HepG2 (cell line): ENCODE data around the gene PLCB1. TPM values are rescaled to one million over a fixed set of nuclear protein-coding genes. Genes with fewer than 3 reads are reported as not detected.

Experiments used
- BRD4 ChIP-seq: sonication (generic); formaldehyde crosslinking; IDR thresholded peaks from 2 replicates; pipeline ENCODE4 v1.4.0; 2020; ENCODE audit warnings: missing genetic modification reagents
- EHMT2 ChIP-seq: fragments of 200-600 bp; sonication (generic); IDR thresholded peaks from 2 replicates; pipeline ENCODE4 v1.7.0; 2017; ENCODE audit warnings: antibody characterized with exemption, low read depth, low read length, borderline replicate concordance
- HOXD1 ChIP-seq: sonication (generic); formaldehyde crosslinking; IDR thresholded peaks from 2 replicates; pipeline ENCODE4 v1.5.0; 2020; ENCODE audit warnings: missing genetic modification reagents
- JUNB ChIP-seq: sonication (generic); formaldehyde crosslinking; IDR thresholded peaks from 2 replicates; pipeline ENCODE4 v1.8.0; 2022; ENCODE audit warnings: missing genetic modification reagents, mild to moderate bottlenecking, borderline replicate concordance
- KAT7 ChIP-seq: IDR thresholded peaks from 2 replicates; pipeline ENCODE4 v1.6.1; 2018; ENCODE audit warnings: borderline replicate concordance, missing compliant biosample characterization
- MEF2D ChIP-seq: sonication (generic); formaldehyde crosslinking; IDR thresholded peaks from 2 replicates; pipeline ENCODE4 v1.5.1; 2020; ENCODE audit warnings: mild to moderate bottlenecking, missing genetic modification reagents
- NAIF1 ChIP-seq: sonication (generic); formaldehyde crosslinking; IDR thresholded peaks from 2 replicates; pipeline ENCODE4 v1.5.0; 2020; ENCODE audit warnings: mild to moderate bottlenecking, missing genetic modification reagents, borderline replicate concordance
- RXRB ChIP-seq: IDR thresholded peaks from 2 replicates; pipeline ENCODE4 v1.6.1; 2016; ENCODE audit warnings: borderline replicate concordance, missing genetic modification reagents, missing compliant biosample characterization
- SALL2 ChIP-seq: sonication (generic); formaldehyde crosslinking; IDR thresholded peaks from 2 replicates; pipeline ENCODE4 v1.8.1; 2023; ENCODE audit warnings: mild to moderate bottlenecking, missing genetic modification reagents, inconsistent platforms
- SNAI1 ChIP-seq: sonication (generic); formaldehyde crosslinking; IDR thresholded peaks from 2 replicates; pipeline ENCODE4 v1.5.0; 2020; ENCODE audit warnings: mild to moderate bottlenecking, missing genetic modification reagents, borderline replicate concordance
- TCF7L2 ChIP-seq: IDR thresholded peaks from 2 replicates; pipeline ENCODE4 v1.6.1; 2011; ENCODE audit warnings: mild to moderate bottlenecking, low read depth, low read length, moderate library complexity
- U2AF2 ChIP-seq: fragments of 200-400 bp; formaldehyde crosslinking; IDR thresholded peaks from 2 replicates; pipeline ENCODE4 v1.6.1; 2017; ENCODE audit warnings: low read depth, mild to moderate bottlenecking, low read length
- ZKSCAN1 ChIP-seq: fragments of 150-350 bp; IDR thresholded peaks from 2 replicates; pipeline ENCODE4 v1.6.1; 2014; ENCODE audit warnings: low read length
- ZNF772 ChIP-seq: sonication (generic); formaldehyde crosslinking; IDR thresholded peaks from 2 replicates; pipeline ENCODE4 v1.5.0; 2020; ENCODE audit warnings: mild to moderate bottlenecking, missing genetic modification reagents
- ZNF781 ChIP-seq: sonication (generic); formaldehyde crosslinking; IDR thresholded peaks from 2 replicates; pipeline ENCODE4 v1.5.1; 2020; ENCODE audit warnings: borderline replicate concordance, mild to moderate bottlenecking, missing genetic modification reagents; ENCODE audit errors: not compliant biosample characterization
- polyA plus RNA-seq, 8 experiments: library from polyadenylated mRNA; depleted of rRNA in 3 of 8; stranded (reverse) in 7 of 8; unstranded in 1 of 8; fragments of >200 nt; fragmentation: Illumina TruSeq in 4 of 8; extraction: Trizol in 4 of 8; gene quantifications; 2 replicates each; pipeline versions ENCODE4 v1.2.1 to v1.2.3, GENCODE V29; 2011 to 2016; ENCODE audit warnings: low read depth in 4 of 8, missing spikeins in 1 of 8, mixed read lengths in 1 of 8; ENCODE audit not compliant: insufficient read depth in 1 of 8
- total RNA-seq, 5 experiments: library from RNA; depleted of rRNA; stranded (reverse); fragments of >200 nt; fragmentation: Illumina TruSeq; extraction: Trizol; gene quantifications; 2 replicates each; pipeline ENCODE4 v1.2.3, GENCODE V29; 2016; ENCODE audit warnings: low read depth in 1 of 5
- TF ChIP-seq, protein P1 (sequence below): sonication (generic); formaldehyde crosslinking; IDR thresholded peaks from 2 replicates; pipeline ENCODE4 v1.5.1; 2020; ENCODE audit warnings: mild to moderate bottlenecking, missing genetic modification reagents, moderate library complexity
- TF ChIP-seq, protein P2 (sequence below): sonication (generic); formaldehyde crosslinking; IDR thresholded peaks from 2 replicates; pipeline ENCODE4 v1.4.0; 2020; ENCODE audit warnings: missing genetic modification reagents
- TF ChIP-seq, protein P3 (sequence below): sonication (generic); formaldehyde crosslinking; IDR thresholded peaks from 2 replicates; pipeline ENCODE4 v1.8.0; 2022; ENCODE audit warnings: mild to moderate bottlenecking, missing genetic modification reagents, borderline replicate concordance
- TF ChIP-seq, protein P4 (sequence below): sonication (generic); formaldehyde crosslinking; IDR thresholded peaks from 2 replicates; pipeline ENCODE4 v1.5.1; 2020; ENCODE audit warnings: mild to moderate bottlenecking, missing genetic modification reagents, borderline replicate concordance

PLCB1 gene
- total and polyA plus RNA-seq, 2 of the 13 experiments (the other 11 are each of a cell fraction or from before 2014, with no cell fraction given), result 42.4 to 55.9 TPM

DNA sequence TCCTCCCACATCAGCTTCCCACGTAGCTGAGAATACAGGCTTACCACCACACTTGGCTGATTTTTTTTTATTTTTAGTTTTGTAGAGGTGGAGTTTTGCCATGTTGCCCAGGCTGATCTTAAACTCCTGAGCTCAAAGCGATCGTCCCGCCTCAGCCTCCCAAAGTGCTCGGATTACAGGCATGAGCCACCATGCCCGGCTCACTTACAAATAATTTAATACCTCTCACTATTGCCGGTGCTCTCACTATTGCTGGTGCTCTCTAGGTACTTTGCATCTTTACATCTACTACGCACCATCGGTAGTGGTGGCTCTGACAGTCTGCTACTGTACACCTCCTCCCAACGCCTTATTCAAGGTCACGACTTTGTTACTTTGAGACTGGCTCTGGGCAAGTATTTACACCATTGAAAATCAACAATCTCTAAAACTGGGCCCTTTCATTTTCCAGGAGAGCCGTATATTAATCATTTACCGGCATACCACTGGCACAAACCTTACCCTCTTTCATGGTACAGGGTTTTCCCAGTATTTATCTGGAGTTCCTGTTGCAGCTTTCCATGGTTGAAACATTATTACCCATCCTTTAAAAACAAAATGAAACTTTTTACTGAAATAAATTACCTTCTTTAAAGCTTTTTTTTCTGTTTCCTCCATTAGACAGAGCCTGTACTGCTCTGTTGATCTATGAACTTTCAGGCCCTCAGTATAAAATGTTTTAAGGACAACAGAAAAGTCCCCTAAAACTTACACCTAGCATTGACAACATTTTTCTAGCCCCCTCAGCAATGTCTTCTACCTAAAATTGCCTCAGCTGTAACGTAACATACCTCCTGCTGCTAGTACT lies 677.3 kb downstream of the PLCB1 start (continued):
- TF ChIP-seq ZNF781 (no peak), SALL2 (CRISPR knock-in tag) (peak; percentile 43; the same call in 1 of the 2 replicates), NAIF1 (CRISPR knock-in tag) (peak; percentile 22; the same call in 1 of the 2 replicates), ZKSCAN1 (no peak), SNAI1 (no peak), TCF7L2 (no peak), MEF2D (CRISPR knock-in tag) (peak; percentile 81; the same call in 1 of the 2 replicates), RXRB (CRISPR knock-in tag) (peak; percentile 88; the same call in 1 of the 2 replicates), HOXD1 (CRISPR knock-in tag) (0 out of 2 replicates have a peak, but pooled peaks have one; percentile 15), ZNF772 (CRISPR knock-in tag) (0 out of 2 replicates have a peak, but pooled peaks have one; percentile 61), JUNB (CRISPR knock-in tag) (no peak), BRD4 (CRISPR knock-in tag) (peak; percentile 37; the same call in 1 of the 2 replicates), EHMT2 (peak; percentile 83), KAT7 (CRISPR knock-in tag) (0 out of 2 replicates have a peak, but pooled peaks have one; percentile 26), U2AF2 (no peak)
- TF ChIP-seq, protein P1, sequence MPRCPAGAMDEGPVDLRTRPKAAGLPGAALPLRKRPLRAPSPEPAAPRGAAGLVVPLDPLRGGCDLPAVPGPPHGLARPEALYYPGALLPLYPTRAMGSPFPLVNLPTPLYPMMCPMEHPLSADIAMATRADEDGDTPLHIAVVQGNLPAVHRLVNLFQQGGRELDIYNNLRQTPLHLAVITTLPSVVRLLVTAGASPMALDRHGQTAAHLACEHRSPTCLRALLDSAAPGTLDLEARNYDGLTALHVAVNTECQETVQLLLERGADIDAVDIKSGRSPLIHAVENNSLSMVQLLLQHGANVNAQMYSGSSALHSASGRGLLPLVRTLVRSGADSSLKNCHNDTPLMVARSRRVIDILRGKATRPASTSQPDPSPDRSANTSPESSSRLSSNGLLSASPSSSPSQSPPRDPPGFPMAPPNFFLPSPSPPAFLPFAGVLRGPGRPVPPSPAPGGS, result 0 out of 2 replicates have a peak, but pooled peaks have one; percentile 57
- TF ChIP-seq, protein P2, sequence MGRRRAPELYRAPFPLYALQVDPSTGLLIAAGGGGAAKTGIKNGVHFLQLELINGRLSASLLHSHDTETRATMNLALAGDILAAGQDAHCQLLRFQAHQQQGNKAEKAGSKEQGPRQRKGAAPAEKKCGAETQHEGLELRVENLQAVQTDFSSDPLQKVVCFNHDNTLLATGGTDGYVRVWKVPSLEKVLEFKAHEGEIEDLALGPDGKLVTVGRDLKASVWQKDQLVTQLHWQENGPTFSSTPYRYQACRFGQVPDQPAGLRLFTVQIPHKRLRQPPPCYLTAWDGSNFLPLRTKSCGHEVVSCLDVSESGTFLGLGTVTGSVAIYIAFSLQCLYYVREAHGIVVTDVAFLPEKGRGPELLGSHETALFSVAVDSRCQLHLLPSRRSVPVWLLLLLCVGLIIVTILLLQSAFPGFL, result no peak
- TF ChIP-seq, protein P3, sequence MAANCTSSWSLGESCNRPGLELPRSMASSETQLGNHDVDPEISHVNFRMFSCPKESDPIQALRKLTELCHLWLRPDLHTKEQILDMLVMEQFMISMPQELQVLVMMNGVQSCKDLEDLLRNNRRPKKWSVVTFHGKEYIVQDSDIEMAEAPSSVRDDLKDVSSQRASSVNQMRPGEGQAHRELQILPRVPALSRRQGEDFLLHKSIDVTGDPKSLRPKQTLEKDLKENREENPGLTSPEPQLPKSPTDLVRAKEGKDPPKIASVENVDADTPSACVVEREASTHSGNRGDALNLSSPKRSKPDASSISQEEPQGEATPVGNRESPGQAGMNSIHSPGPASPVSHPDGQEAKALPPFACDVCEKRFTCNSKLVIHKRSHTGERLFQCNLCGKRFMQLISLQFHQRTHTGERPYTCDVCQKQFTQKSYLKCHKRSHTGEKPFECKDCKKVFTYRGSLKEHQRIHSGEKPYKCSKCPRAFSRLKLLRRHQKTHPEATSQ, result peak; percentile 39
- TF ChIP-seq, protein P4, sequence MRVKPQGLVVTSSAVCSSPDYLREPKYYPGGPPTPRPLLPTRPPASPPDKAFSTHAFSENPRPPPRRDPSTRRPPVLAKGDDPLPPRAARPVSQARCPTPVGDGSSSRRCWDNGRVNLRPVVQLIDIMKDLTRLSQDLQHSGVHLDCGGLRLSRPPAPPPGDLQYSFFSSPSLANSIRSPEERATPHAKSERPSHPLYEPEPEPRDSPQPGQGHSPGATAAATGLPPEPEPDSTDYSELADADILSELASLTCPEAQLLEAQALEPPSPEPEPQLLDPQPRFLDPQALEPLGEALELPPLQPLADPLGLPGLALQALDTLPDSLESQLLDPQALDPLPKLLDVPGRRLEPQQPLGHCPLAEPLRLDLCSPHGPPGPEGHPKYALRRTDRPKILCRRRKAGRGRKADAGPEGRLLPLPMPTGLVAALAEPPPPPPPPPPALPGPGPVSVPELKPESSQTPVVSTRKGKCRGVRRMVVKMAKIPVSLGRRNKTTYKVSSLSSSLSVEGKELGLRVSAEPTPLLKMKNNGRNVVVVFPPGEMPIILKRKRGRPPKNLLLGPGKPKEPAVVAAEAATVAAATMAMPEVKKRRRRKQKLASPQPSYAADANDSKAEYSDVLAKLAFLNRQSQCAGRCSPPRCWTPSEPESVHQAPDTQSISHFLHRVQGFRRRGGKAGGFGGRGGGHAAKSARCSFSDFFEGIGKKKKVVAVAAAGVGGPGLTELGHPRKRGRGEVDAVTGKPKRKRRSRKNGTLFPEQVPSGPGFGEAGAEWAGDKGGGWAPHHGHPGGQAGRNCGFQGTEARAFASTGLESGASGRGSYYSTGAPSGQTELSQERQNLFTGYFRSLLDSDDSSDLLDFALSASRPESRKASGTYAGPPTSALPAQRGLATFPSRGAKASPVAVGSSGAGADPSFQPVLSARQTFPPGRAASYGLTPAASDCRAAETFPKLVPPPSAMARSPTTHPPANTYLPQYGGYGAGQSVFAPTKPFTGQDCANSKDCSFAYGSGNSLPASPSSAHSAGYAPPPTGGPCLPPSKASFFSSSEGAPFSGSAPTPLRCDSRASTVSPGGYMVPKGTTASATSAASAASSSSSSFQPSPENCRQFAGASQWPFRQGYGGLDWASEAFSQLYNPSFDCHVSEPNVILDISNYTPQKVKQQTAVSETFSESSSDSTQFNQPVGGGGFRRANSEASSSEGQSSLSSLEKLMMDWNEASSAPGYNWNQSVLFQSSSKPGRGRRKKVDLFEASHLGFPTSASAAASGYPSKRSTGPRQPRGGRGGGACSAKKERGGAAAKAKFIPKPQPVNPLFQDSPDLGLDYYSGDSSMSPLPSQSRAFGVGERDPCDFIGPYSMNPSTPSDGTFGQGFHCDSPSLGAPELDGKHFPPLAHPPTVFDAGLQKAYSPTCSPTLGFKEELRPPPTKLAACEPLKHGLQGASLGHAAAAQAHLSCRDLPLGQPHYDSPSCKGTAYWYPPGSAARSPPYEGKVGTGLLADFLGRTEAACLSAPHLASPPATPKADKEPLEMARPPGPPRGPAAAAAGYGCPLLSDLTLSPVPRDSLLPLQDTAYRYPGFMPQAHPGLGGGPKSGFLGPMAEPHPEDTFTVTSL (CRISPR knock-in tag), result peak; percentile 94
